ENCODE results near the gene PRDX4. TPM values are rescaled to one million over a fixed set of nuclear protein-coding genes. Genes with fewer than 3 reads are reported as not detected.

Gene PRDX4
- total RNA-seq, 6 donors from 2014 or later = 17.8 to 69.0 (median 58.4) TPM

- Histone ChIP-seq H3K36me3 (peaks cover 0 to 63% (median 11%) of the 10 kb centered on the region in 4 donors), H3K27me3 (no peaks in the 10 kb centered on the region), H3K4me1 (no peaks in the 10 kb centered on the region), H3K27ac (no peak overlapping the region), H3K9me3 (no peaks in the 10 kb centered on the region), H3K4me3 (no peak overlapping the region)
- DNase-seq = no peak
- no peak for ATAC-seq (ENCODE audit: low FRiP score in 2 of 2)
- no peak for TF ChIP-seq POLR2AphosphoS5 (IDR thresholded peaks at IDR 0.05)
- TF ChIP-seq CTCF (IDR thresholded peaks at IDR 0.05) = no peak
- no peak for TF ChIP-seq POLR2A (IDR thresholded peaks at IDR 0.05)
- no peak for TF ChIP-seq EP300 (IDR thresholded peaks at IDR 0.05)
- 59 to 64% methylated on average over 6 of the region's 6 CpGs for WGBS, 2 donors
Measured at GRCh38 chrX:23726191-23726590, 58.9 kb downstream of the PRDX4 start.

GRCh38 chrX:23727206-23727605 lies 59.9 kb downstream of the PRDX4 start:
- no peaks in the 10 kb centered on the region for H3K4me1 ChIP-seq
- H3K27me3 ChIP-seq = no peaks in the 10 kb centered on the region
- no peak overlapping the region for H3K4me3 ChIP-seq
- DNase-seq (no peak), ATAC-seq (ENCODE audit: low FRiP score in 2 of 2) (no peak)
- H3K36me3 ChIP-seq = peaks cover 0 to 63% (median 13%) of the 10 kb centered on the region in 4 donors
- no peak for TF ChIP-seq EP300 (IDR thresholded peaks at IDR 0.05)
- no peak for TF ChIP-seq CTCF (IDR thresholded peaks at IDR 0.05)
- no peak overlapping the region for H3K27ac ChIP-seq
- no peaks in the 10 kb centered on the region for H3K9me3 ChIP-seq
- WGBS, 2 donors = 50 to 81% methylated on average over 1 to 3 of the region's 3 CpGs

GRCh38 chrX:23729214-23729613 lies 61.9 kb downstream of the PRDX4 start:
- ATAC-seq (ENCODE audit: low FRiP score in 2 of 2) (no peak), DNase-seq (no peak)
- H3K4me1 ChIP-seq = no peaks in the 10 kb centered on the region
- no peak for TF ChIP-seq EP300 (IDR thresholded peaks at IDR 0.05)
- TF ChIP-seq POLR2AphosphoS5 (IDR thresholded peaks at IDR 0.05) = no peak
- no peak for TF ChIP-seq CTCF (IDR thresholded peaks at IDR 0.05)
- no peak for TF ChIP-seq POLR2A (IDR thresholded peaks at IDR 0.05)
- no peaks in the 10 kb centered on the region for H3K27me3 ChIP-seq
- peaks cover 0 to 50% (median 7%) of the 10 kb centered on the region in 4 donors for H3K36me3 ChIP-seq
- no peaks in the 10 kb centered on the region for H3K9me3 ChIP-seq
- 68 to 100% methylated on average over 1 of the region's 1 CpG for WGBS, 2 donors
- no peak overlapping the region for H3K4me3 ChIP-seq
- H3K27ac ChIP-seq = no peak overlapping the region

- no peak for DNase-seq
- no peak for ATAC-seq (ENCODE audit: low FRiP score in 2 of 2)
- TF ChIP-seq CTCF (IDR thresholded peaks at IDR 0.05) = no peak
- no peak overlapping the region for H3K4me3 ChIP-seq
- WGBS, 2 donors = 64 to 70% methylated on average over 1 of the region's 1 CpG
- no peaks in the 10 kb centered on the region for H3K4me1 ChIP-seq
- H3K27me3 ChIP-seq = no peaks in the 10 kb centered on the region
- H3K9me3 ChIP-seq = no peaks in the 10 kb centered on the region
- H3K36me3 ChIP-seq = peaks cover 0 to 43% (median 5%) of the 10 kb centered on the region in 4 donors
- no peak overlapping the region for H3K27ac ChIP-seq
Measured at GRCh38 chrX:23731951-23732350, 64.7 kb downstream of the PRDX4 start.

GRCh38 chrX:23732704-23733103 lies 65.4 kb downstream of the PRDX4 start:
- H3K4me1 ChIP-seq = no peaks in the 10 kb centered on the region
- H3K27ac ChIP-seq = no peak overlapping the region
- no peak for DNase-seq
- no peaks in the 10 kb centered on the region for H3K27me3 ChIP-seq
- no peaks in the 10 kb centered on the region for H3K9me3 ChIP-seq
- peaks cover 0 to 43% (median 5%) of the 10 kb centered on the region in 4 donors for H3K36me3 ChIP-seq
- peak in 2 of 4 donors; percentile 55 to 82 for TF ChIP-seq EP300 (IDR thresholded peaks at IDR 0.05)
- no peak for TF ChIP-seq POLR2A (IDR thresholded peaks at IDR 0.05)
- TF ChIP-seq POLR2AphosphoS5 (IDR thresholded peaks at IDR 0.05) = no peak
- no peak for TF ChIP-seq CTCF (IDR thresholded peaks at IDR 0.05)
- no peak overlapping the region for H3K4me3 ChIP-seq
- no peak for ATAC-seq (ENCODE audit: low FRiP score in 2 of 2)
- 43 to 75% methylated on average over 5 of the region's 5 CpGs for WGBS, 2 donors

All from upper lobe of left lung (tissue), 6 donors.